Middle frontal gyrus (tissue), 1 donor: ENCODE measurements around the gene ALDH1A3.

Experiments
- DNase-seq: peaks from one replicate; pipeline ENCODE4 v3.0.0-alpha.2; 2015; ENCODE audit warnings: low spot score; ENCODE audit errors: extremely low spot score

Gene ALDH1A3

DNA sequence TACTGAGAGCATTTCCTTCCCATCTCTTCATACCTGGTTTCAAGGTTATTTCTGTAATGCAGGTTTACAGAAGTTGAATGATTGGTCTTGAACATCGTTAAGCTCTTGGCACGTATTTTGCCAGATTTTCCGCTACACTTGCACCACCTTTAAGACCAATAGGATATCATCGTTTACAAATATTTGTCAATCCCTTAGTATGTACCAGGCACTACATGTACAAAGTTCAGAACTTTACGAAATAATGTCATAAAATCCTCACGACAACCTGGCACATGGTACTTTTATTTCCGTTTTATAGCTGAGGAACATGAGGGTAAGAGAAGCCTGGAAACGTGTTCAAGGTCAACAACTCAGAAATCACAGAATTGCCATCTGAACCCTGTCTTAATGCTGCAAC is 45.8 kb downstream of the ALDH1A3 start:
- no peak for DNase-seq

DNA sequence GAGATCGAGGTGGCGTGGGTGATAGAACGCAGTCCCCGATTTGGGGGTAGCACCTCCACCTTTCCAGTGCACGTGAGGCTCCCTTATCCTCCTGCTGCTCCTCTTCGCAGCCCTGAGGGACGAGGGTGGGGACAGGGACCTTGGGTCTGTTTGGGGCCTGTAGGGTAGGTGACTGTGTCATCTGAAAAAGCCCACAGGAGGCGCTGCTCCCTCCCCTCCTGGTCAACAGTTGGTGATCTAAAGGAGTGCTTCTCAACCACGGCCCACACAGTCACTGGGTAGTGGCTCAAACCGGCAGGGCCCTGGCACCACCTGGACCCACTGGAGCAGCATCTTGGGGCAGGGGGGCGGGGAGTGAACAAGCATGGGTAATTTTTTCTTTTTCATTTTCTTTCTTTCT is 46.6 kb downstream of the ALDH1A3 start:
- no peak for DNase-seq

DNA sequence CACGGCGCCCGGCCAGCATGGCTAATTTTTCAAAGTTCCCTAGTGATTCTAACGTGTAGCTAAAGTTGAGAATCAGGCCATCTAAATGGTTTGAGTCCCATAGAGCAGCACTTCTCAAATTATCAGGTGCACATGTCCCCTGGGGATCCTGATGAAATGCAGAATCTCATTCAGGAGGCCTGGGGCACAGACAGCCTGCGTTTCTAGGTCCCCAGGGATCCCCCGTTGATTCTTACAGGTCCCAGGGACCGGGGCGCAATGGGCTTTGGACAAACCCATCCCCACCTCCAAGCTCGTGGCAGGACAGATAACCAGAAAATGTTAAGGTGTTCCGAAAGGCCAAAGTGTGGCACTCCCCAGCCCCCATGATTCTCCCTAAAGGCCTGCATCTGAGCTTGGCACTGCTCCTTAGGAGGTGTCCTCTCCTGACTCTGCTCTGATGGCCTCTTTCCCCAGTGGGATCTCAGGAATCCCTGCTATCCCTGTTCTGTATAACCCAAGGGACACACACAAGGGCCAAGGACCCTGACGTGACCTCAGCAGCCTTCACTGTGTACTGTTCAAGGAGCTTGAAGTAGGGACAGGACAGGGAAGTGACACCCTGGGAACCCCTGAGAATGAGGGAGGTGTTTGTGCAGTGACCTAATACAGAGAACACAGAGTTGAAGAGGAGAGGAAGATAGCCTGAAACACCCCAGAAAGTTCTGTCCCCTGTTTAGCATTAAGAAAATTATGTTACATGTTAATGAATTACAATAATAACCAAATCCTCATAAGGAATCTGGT is 47.5 kb downstream of the ALDH1A3 start:
- no peak for DNase-seq

DNA sequence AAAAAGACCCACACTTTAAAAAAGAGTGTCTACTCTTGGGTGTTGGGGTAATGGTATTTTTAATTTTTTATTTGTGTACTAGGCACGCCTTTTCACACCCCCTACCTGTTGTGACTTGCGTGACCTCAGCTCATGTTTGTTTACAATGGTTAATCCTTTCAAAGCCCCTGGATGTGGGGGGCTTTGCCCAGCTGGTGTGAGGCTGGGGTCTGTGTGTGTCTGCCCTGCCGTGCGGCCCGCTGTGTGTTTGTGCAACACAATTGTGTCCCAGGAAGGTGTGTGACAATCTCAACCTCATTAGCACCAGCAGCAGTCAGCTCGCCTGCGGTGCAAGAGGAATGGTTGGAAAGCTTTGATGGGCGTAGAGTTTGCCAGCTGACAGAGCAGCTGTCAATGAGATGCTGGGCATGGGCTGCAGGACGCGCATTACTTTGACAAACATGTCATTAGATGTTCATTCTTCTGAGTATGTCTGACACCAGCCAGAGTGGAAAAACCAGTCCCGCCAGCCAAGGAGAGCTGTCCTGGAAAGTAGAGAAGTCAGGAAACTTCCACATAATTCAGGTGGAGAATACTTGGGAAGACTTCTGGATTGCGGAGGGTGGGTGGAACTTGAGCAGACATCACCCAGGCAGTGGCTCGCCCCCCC is 49.1 kb downstream of the ALDH1A3 start:
- DNase-seq = no peak

DNA sequence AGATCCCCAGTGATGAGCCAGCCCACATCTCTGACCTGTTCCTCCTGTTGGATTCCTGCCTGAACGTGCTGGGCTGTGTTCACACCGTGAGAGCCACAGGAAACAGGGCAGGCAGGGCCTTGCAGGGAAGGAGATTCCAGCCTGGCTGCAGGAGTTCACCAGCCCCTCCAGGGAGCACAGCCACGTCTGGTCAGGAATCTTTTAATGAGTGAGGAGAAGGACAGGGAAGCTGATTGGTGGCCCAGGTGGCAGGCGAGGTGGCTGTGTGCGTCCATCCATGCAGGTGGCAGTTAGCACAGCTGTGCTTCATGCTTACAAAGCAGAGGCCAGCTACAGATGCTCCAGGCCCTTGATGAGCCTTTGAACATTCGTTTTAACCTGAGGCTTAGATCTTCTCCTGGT is 50.0 kb downstream of the ALDH1A3 start:
- no peak for DNase-seq

DNA sequence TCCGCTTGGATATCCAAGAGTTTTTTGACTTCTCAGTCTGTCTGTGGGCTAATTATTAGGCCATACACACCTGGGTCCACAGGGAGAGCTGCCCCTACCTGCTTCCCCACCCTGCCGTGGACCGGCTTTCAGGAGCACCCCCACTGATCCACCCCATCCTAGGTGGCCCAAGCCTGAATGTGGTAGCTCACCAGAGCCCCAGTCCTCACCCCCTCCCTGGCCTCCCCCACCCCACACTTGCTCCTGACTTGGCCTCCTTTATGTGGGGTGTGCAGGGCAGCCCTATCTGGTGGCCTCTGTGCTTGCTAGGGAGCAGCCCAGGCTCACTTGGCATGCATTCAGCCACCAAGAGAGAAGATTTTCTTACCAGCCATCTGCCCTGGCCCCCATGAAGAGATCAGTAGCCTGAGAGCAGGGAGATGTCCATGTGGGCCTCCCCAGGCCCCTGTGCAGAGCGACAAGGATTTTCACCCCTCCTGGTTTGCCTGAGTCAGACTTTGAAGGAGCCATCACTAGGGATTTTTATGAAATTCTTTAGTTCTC is 50.7 kb downstream of the ALDH1A3 start:
- no peak for DNase-seq

DNA sequence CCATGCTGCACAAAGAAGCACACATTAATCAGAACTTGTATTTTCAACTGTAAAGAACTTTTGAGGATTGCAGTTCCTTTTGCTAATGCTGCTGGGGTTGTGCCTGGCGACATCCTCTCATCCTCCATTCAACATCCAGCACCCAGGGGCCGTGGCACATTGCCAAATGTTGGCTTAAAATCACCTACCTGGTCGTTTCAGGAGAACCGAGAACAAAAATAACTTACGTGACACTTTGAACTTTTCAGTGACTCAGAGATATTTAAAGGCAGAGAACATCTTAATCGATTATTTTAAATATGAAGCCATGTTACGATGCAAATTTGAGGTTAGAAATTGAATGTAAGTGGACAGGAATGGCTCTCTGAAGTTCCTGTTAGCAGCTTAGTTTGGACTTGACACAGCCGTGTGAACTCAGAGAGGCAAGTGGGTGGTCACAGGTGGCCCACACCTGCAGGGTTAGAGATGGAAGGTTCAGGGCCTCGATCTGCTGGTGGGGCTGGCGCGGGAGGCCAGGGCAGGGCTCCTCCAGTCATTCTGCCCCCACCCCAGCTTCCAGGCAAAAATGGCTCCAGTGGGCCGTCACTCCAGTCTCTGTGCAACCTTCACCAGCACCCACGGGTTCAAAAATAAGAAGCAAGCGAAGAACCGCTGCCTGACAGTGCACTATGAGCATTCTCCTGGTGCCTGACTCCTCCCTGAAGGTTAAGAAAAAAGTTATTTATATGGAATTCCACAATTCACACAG is 51.7 kb downstream of the ALDH1A3 start:
- no peak for DNase-seq

DNA sequence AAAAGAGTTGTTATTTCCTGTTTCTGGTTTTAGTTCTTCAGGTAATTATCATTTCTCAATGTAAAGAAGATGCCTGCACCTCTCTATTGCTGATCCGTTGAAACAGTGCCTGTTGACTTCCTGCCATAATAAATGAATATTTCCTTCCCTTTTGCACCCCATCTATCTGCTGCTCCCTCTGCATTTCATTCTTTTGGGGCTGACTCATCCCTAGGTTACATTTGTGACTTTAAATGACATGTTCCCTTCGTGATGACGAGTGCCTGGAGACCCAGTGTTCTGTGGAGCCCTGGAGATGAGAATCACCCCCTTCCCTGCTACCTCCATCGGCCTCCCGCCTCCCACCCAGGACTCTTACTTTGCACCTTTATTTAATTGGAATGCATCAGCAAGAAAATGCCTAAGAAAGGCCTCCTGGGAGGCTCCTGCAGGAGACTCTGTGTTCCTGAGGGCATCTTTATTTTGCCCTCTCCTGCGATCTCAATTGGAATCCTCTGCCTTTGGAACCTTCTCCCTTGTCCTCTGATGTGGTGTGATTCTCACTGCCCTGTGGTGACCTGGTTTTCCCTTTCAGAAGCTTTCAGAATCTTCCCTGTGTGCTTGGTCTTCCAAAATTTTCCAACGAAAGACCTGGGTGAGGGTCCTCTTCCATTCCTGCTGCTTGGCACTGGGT is 53.2 kb downstream of the ALDH1A3 start:
- no peak for DNase-seq

DNA sequence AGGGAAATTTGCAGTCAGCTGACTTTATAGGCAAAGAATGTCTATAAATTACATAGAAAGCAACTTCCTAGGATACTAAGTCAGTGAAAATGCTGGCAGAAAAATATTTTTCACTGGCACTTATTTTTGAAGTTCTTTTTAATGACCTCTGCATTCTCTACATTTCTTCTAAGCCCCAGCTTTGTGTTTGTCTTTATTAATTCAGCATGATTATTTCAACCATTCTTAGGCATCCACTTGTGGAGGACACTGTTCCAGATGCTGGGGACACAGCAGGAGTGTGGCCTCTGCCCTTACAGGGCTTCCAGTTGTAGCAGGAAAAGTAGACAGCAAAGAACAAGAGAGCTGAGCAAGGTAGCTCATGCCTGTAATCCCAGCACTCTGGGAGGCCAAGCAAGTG is 54.5 kb downstream of the ALDH1A3 start:
- DNase-seq = no peak

DNA sequence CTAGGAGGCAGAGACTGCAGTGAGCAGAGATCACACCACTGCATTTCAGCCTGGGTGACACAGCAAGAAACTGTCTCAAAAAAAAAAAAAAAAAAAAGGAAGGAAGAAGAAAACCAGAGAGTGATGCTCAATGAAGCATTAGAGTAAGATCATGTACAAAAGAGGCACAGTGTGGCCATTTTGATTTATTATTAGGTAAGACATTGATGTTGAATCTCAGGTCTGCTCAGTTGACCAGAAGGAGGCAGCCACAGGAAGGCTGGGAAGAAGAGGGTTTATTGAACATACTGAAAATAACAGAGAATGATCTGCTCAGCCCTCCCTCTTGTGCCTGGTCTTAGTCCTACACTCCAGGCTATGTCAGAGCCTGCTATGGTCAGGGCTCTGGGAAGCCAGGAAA is 55.1 kb downstream of the ALDH1A3 start:
- DNase-seq = no peak

DNA sequence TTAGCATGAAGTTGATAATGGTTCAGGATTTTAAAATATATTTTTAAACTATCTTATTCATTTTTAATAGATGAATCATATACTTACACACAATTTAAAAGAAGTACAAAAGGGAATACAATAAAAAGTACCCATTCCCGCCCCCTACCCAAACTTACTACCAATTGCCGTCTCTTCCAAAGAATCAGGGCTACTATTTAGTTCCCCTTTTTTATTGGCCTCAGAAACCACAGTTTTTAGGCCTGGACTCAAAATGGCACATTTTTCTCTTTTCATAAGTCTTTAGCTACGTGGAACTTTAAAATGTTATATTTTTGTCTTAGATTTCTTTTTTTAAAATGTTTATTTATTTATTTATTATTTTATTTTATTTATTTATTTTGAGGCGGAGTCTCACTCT is 57.5 kb downstream of the ALDH1A3 start:
- no peak for DNase-seq

DNA sequence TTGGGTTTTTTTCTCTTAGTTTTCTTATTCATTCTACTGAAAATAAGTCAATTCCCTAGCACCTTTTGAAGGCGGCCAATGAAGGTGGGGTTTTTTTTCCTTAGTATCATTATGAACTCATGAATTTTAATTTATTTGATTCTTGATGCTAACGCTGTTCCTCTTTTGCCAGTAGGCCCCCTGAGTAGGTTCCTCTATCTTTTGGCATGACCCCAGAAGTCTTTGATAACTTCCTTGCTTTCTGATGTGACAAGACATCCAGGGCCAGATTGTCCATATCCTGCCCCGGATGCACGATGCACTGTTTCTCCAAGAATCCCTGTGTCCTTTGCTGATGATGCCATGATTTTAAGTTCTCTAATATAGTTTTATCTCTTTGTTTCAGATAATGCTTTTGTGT is 60.2 kb downstream of the ALDH1A3 start:
- no peak for DNase-seq

DNA sequence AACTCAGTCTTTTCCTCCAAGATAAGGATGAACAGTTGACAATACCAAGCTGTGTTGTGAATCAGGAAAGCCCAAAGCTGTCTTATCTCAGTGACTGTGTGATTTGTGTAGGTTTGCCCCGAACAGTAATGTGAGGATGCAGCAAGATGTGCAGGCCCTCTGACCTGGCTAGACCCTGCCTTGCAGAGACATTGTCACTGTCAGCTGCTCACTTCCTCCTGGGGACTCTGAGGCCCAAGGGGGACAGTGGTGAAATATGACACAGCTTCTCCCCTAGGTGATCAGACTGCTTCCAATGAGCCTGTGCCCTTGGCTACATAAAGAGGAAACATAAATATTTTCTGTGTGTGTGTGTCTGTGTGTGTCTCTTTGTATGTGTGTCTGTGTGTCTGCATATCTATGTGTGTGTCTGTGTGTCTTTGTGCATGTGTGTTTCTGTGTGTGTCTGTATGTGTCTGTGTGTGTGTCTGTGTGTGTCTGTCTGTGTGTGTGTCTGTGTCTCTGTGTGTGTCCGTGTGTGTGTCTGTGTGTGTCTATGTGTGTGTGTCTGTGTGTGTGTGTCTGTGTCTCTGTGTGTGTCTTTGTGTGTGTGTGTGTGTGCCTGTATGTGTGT is 61.2 kb downstream of the ALDH1A3 start:
- DNase-seq = no peak

DNA sequence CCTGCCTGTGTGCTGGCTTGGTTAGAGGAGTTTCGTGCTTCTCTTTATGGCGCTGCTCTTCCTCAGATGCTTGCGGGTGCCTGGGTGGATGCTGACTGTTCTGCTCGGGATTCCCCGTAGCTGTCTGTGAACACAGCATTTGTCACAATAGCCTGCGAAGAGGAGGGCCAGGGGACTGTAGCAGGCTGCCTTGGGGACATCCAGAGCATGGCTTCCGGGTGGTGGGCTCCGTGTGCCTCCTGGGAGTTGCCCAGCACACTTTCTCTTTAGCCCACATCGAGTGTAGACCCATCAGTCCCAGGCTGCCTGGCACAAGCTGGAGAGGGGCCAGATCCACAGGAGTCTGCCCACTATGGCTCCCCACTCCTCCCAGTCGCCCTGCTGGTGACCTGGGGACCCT is 61.9 kb downstream of the ALDH1A3 start:
- DNase-seq = no peak

DNA sequence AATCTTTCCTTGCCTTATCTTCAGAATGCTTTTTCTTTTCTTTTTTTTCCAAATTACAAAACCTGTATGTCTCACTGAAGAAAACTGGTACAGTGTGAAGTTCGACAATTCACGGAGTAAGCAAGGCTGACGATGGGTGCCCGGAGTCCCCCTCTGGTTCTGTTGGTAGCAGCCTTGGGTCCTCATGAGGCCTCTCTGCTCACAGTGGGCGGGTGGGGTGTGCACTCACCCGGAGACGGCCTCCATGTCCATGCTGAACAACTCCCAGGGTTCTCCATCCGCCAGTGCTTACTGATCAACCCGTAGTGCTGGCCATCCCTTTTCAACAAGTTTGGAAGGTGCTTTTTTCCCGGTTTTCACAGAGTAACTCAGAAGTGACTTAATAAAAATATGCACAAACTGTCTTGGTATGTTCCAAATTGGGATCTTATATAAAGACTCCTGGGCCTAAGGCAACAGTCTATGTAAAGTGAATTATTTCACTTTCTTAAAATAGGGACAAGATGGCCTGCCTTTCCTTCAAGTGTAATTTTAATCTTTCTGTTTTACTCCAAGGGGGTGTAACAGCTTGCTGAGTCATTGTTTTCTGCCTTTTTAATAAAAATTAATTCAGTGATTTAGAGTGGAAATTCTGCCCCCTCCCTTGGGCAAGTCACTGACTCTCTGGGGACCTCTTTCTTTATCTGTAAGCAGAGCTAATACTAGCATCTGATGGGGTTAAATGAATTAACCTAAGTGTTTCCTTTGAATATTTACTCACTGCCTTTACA is 63.2 kb downstream of the ALDH1A3 start:
- no peak for DNase-seq

DNA sequence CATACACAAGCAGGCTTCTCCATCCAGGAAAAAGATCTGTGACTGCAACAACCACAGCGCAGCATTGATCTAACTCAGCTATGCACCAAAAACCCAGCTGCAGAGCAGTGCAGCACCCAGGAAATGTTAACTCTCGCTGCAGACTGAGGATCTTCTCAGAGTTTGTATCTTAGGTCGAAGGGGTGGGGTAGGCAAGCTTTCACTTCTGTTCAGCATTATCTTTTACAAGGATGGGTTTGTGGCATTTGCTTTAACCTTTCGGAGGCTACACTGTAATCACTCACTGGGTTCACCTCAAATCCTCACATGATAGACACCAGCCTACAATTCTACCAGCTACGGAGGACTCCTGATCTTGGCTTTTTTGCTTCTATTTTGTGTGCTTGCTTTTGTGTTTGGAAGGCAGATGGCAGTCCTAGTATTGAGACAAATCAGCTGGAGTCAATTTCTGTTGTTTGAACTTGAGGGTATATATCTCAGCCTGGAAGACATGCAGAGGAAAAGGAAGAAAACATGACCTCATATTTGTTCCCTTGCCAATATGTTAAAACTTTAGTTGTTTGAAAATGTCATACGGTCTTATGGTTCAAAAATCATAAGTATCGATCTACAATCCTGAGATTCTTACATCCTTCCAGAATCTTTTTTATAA is 64.7 kb downstream of the ALDH1A3 start:
- DNase-seq = no peak

DNA sequence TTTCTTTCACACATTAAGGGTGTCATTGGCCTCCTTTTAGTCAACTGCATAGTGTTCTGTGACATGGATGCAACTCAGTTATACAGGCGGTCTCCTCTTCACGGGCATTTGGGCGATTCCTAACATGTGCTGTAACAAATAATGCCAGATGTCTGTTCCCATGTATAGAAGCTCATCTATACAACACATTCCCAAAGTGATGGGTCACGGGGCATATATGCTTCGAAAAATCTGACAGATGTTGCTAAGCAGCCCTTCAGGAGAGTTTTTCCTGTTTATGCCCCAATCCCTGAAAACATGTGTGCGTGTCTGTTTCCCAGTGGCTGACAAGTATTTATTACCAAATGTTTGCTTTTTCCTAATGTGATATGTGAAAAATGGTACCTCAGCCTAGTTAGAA is 65.4 kb downstream of the ALDH1A3 start:
- no peak for DNase-seq

DNA sequence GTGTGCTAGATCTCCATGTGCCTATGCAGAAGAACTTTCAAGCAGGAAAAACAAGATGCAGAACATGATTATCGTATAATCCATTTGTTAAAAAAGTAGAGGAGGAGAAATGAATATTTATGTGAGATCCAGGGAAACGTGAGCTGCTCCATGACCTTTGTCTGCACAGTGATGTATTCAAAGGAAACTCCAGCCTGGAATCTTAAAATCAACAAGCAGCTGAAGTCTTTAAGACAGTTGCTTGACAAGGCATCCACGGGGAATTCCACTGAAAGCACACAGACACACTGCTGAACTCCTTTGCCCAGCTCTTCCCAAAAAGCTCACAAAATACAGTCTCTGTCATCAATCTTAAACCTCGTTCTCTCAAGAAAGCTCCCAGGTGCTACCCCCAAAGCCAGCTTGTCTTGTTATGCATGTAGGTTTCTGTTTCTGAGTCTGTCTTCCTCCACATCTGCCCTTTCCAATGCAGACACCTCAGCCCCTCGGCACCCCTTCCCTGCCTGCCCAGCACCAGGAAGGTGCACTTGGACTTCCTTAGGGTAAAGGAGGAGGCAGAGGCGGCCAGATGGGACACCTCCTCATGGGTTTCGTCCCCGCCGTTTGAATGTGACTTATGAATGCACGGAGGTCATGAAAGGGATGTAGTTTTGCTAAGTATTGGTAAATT is 68.3 kb downstream of the ALDH1A3 start:
- DNase-seq = no peak

DNA sequence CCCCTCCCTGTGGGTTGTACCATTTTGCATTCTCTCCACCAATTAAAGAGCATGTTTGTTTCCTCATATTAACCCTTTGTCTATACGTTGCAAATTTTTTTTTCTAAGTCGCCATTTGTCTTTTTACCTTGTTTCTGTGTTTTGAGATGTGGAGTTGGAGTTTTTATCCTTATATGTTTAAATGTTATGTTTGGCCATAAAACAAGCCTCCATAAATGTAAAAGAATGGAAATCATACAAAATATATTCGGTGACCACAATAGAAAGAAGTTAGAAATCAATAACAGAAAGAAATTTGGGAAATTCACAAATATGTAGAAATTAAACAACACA is 68.8 kb downstream of the ALDH1A3 start:
- DNase-seq = no peak

DNA sequence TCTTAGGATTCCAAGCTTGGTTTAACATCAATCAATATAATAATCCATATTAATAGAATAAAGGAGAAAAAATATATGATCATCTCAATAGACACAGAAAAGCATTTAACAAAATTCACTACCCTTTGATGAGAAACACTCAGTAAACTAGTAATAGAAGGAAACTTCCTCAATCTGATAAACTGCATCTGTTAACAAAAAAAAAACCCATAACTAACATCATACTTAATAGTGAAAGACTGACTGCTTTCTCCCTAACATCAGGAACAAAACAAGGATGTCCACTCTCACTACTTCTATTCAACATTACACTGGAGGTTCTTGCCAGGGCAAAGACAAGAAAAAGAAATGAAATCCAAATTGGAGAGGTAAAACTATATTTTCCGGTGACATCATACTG is 70.1 kb downstream of the ALDH1A3 start:
- DNase-seq = no peak
